BJ (cell line): ENCODE data around the gene MRPL28. TPM values are rescaled to one million over a fixed set of nuclear protein-coding genes. Genes with fewer than 3 reads are reported as not detected.
"Not testable (repeated sequence)": the region's sequence is repeated elsewhere in the genome, so short reads cannot be mapped to it uniquely, and the experiment has no call there.

ENCODE experiments used
- CTCF ChIA-PET: fragments of 350-600 bp; formaldehyde crosslinking; extraction: SDS; loops from one replicate; lab custom pipeline; 2021; ENCODE audit warnings: antibody characterized with exemption, inconsistent platforms; lab: Yijun Ruan, JAX
- POLR2A ChIA-PET: fragments of 300-600 bp; sonication (Branson Sonifier 250); formaldehyde crosslinking; extraction: SDS; loops from one replicate; lab custom pipeline; 2021; ENCODE audit warnings: antibody characterized with exemption; lab: Charles Lee
- DNase-seq: peaks from one replicate; pipeline ENCODE4 v3.0.0-alpha.2; 2011; ENCODE audit warnings: low read depth
- H3K27me3 ChIP-seq: 2 replicates; pipeline ENCODE4 v1.6.0; 2011; ENCODE audit warnings: low read length; ENCODE audit not compliant: control insufficient read depth, insufficient read depth
- H3K36me3 ChIP-seq: 2 replicates; pipeline ENCODE4 v1.5.1; 2011; ENCODE audit warnings: low read length; ENCODE audit not compliant: control insufficient read depth, insufficient read depth
- H3K4me3 ChIP-seq: 2 replicates; pipeline ENCODE4 v1.5.1; 2011; ENCODE audit warnings: low read depth, mild to moderate bottlenecking, control low read depth, low read length
- polyA plus RNA-seq: library from polyadenylated mRNA; depleted of rRNA; stranded (reverse); fragments of >200 nt; gene quantifications from 2 replicates; pipeline ENCODE4 v1.2.3, GENCODE V29; 2011
- TF ChIP-seq, protein P1 (sequence below): IDR thresholded peaks from 2 replicates; pipeline ENCODE4 v1.5.1; 2011; ENCODE audit warnings: low read depth, mild to moderate bottlenecking, control low read depth, inconsistent platforms, low read length, moderate library complexity; ENCODE audit not compliant: insufficient read depth

Gene MRPL28
- polyA plus RNA-seq, 1 experiment = 188 TPM

DNA sequence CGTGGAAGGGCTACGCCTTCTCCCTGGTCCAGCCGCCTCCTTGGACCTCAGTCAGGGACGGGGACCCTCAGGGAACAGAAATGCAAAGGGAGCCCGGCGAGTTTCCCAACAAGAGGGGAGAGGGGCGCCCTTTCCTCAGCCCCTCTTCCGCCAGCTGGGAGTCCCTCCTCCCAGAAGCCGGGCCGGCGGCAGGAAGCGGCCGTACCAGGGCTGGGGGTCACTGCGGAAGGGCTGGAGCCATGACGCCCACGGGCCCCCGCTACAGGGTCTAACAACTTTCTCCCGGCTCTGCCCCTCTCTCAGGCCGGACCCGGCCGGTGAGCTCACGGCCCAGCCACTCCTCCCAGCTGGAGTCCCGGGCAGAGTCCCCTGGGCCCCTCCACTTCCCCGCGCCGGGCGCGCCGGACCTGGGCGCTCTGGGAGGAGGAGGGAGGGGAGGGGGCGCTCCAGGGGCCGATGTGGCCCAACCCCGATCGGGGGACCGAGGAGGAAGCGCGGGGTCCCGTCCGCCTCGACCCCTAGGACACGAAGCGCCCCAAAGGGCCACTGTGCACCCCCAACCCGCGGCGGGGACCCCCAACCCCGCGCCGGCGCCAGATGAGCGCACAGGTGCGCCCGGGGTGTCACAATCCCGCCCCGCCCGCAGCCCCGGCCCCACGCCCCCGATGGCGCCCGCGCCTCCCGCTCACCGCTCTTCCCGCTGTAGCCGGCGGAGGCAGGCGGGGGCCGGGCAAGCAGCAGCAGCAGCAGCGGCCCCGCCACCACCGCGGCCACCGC is 10.9 kb upstream of the MRPL28 start:
- ChIA-PET CTCF (no interaction called here), POLR2A (no interaction called here)
- Histone ChIP-seq H3K27me3 (no peaks in the 10 kb centered on the region), H3K4me3 (peak overlapping the region; percentile 89), H3K36me3 (peaks cover 6% of the 10 kb centered on the region)
- no peak for DNase-seq
- TF ChIP-seq, protein P1, sequence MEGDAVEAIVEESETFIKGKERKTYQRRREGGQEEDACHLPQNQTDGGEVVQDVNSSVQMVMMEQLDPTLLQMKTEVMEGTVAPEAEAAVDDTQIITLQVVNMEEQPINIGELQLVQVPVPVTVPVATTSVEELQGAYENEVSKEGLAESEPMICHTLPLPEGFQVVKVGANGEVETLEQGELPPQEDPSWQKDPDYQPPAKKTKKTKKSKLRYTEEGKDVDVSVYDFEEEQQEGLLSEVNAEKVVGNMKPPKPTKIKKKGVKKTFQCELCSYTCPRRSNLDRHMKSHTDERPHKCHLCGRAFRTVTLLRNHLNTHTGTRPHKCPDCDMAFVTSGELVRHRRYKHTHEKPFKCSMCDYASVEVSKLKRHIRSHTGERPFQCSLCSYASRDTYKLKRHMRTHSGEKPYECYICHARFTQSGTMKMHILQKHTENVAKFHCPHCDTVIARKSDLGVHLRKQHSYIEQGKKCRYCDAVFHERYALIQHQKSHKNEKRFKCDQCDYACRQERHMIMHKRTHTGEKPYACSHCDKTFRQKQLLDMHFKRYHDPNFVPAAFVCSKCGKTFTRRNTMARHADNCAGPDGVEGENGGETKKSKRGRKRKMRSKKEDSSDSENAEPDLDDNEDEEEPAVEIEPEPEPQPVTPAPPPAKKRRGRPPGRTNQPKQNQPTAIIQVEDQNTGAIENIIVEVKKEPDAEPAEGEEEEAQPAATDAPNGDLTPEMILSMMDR = no peak

DNA sequence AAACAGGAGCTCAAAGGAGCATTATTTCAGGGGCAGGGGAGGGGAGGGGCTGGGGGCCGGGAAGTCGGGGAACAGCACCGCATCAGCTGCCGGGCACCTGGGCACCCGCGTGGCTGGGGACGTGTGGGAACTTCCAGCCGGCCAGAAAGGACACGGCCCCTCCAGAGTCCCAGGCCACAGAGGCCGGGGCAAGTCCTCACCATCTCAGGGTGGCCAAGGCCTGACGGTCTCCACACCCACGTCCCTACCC is 10.3 kb upstream of the MRPL28 start:
- H3K36me3 ChIP-seq = peaks cover 7% of the 10 kb centered on the region
- POLR2A ChIA-PET = no interaction called here
- TF ChIP-seq, protein P1 = no peak
- H3K4me3 ChIP-seq = peak overlapping the region; percentile 89
- DNase-seq = no peak
- H3K27me3 ChIP-seq = no peaks in the 10 kb centered on the region
- CTCF ChIA-PET = no interaction called here

DNA sequence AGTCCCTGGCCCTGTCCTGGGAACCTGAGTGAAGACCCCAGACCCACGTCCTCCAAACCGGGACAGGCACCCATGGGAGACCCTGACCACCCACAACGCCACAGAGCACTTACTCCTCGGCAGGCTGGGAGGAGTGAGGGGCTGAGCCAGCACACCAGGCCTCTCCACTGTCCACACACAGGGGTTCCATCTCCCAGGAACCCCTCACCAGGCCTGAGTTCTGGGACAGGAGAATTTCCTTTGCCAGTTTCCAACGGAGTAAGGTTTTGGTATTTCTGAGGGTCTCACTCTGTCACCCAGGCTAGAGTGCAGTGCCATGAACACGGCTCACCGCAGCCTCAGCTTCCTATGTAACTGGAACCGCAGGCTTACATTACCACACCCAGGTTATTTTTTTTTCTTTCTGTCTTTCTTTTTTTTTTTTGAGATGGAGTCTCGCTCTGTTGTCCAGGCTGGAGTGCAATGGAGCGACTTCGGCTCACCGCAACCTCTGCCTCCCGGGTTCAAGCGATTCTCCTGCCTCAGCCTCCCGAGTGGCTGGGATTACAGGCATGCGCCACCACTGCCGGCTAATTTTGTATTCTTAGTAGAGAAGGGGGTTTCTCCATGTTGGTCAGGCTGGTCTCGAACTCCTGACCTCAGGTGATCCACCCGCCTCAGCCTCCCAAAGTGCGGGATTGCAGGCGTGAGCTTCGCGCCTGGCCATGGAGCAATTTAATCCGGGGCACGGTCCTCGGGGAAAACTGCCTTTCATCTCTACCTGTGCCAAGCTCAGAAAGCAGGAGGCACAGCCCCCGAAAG is 9.8 kb upstream of the MRPL28 start:
- Histone ChIP-seq H3K27me3 (no peaks in the 10 kb centered on the region), H3K36me3 (peaks cover 8% of the 10 kb centered on the region), H3K4me3 (peak overlapping the region; percentile 89)
- DNase-seq = no peak
- TF ChIP-seq, protein P1 = no peak
- ChIA-PET POLR2A (no interaction called here), CTCF (no interaction called here)

DNA sequence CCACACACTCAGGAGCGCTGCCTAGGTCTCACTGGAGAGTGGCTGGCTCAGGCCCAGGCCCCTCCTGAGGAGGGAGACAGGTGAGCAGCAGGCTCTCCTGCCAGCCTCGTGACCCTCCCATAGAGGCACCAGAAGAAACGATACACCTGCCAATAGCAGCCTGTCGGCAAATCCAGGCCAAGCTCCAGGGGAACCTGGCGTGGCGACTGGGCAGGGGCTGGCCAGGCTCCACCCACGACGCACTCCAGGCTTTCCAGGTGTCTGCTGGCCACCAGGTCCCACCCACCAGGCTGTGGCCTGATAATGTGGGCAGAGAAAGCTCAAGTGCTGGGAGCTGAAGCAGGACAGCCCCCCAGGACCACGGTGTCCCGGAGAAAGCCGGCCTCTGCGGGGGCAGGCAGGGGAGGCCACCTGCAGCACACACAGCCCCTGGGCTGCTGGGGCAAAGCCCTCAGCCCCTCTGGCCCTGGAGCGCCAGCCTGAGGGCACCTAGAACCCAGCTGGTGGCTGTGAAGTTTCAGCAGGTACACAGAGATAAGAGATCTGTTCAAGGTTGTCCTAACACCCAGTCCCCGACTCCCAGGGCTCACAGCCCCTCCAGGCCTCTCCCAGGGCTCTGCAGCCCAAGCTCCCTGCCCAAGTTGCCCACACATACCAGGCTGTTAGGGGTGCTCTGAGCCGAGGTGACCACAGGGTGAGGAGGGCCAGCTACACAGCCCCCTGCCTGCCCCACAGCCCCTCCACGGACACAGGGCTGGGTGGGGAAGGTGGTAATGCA is 9.0 kb upstream of the MRPL28 start:
- DNase-seq = no peak
- Histone ChIP-seq H3K36me3 (peaks cover 15% of the 10 kb centered on the region), H3K4me3 (no peak overlapping the region), H3K27me3 (no peaks in the 10 kb centered on the region)
- ChIA-PET POLR2A (no interaction called here), CTCF (interaction anchor here (1.5 kb wide), 1 partner anchor 22 kb away, joined by 3 read pairs; the partner anchor contains the start of gene DECR2)
- TF ChIP-seq, protein P1 = no peak

DNA sequence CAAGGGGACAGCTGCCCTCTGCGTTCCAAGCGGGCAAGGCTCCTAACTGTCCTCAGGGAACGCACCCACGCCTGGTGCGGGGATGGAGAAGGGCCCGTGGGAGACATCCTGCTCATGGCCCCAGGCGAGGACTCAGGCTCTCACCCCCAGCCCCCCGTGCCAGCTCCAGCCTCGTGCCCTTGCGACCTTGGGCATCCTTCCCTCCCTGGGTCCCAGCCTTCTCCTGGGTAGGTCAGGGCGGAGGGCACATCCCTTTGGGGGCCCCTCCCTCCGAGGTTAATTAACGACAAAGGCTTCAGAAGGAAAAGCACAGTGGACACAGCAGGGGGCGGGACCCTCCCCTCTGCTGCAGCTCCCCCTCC is 8.5 kb upstream of the MRPL28 start:
- Histone ChIP-seq H3K36me3 (peaks cover 18% of the 10 kb centered on the region), H3K4me3 (no peak overlapping the region), H3K27me3 (no peaks in the 10 kb centered on the region)
- ChIA-PET POLR2A (no interaction called here), CTCF (interaction anchor here (1.5 kb wide), 1 partner anchor 23 kb away, joined by 3 read pairs; the partner anchor contains the start of gene DECR2)
- TF ChIP-seq, protein P1 = no peak
- DNase-seq = no peak

DNA sequence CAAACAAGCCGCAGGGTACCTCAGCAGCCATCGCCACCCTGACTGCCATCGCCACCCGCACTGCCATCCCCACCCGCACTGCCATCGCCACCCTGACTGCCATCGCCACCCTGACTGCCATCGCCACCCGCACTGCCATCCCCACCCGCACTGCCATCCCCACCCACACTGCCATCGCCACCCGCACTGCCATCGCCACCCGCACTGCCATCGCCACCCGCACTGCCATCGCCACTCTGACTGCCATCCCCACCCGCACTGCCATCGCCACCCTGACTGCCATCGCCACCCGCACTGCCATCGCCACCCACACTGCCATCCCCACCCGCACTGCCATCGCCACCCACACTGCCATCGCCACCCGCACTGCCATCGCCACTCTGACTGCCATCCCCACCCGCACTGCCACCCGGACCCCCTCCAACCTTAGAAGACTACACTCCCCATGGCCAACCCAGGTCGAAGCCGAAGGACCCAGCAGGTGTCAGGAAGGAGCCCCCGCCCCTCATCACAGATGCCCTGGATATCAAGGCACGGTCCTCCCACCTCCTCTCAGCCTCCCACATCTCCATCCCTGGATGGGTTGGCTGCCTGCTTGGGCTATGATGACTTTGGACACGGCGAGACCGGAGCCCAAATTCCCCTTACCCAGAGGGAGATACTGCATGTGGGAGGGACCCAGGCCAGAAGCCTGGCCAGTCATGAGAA is 7.9 kb upstream of the MRPL28 start:
- peaks cover 18% of the 10 kb centered on the region for H3K36me3 ChIP-seq
- DNase-seq, POLR2A ChIA-PET, H3K27me3 ChIP-seq, H3K4me3 ChIP-seq: not testable (repeated sequence)
- CTCF ChIA-PET = interaction anchor here (1.5 kb wide), 1 partner anchor 23 kb away, joined by 3 read pairs; the partner anchor contains the start of gene DECR2
